OCI-LY1 (cell line): ENCODE data around the gene SECTM1.

Source experiments
- H2AFZ ChIP-seq: fragments of 200-600 bp; sonication (generic), shearing (Covaris generic); 2 replicates; pipeline ENCODE4 v1.6.0; 2014; ENCODE audit warnings: antibody characterized with exemption, mild to moderate bottlenecking, low read length
- H3F3A ChIP-seq: fragments of 200-600 bp; sonication (generic), shearing (Covaris generic); 2 replicates; pipeline ENCODE4 v1.6.0; 2014; ENCODE audit warnings: mild to moderate bottlenecking, antibody characterized with exemption, low read length, moderate library complexity; ENCODE audit not compliant: insufficient read depth
- H3K27ac ChIP-seq: fragments of 200-600 bp; sonication (generic); 2 replicates; pipeline ENCODE4 v1.5.1; 2014; ENCODE audit warnings: low read length, mixed run types, mild to moderate bottlenecking, low read depth; ENCODE audit not compliant: poor library complexity, severe bottlenecking
- H3K27me3 ChIP-seq: fragments of 200-600 bp; sonication (generic); 2 replicates; pipeline ENCODE4 v1.6.0; 2014; ENCODE audit warnings: antibody characterized with exemption, mild to moderate bottlenecking, low read length, moderate library complexity; ENCODE audit not compliant: insufficient read depth
- H3K36me3 ChIP-seq: fragments of 200-600 bp; sonication (generic); 2 replicates; pipeline ENCODE4 v1.6.1; 2014; ENCODE audit warnings: mild to moderate bottlenecking, antibody characterized with exemption, low read length, moderate library complexity, mixed read lengths; ENCODE audit not compliant: insufficient read depth
- H3K4me1 ChIP-seq: fragments of 200-600 bp; sonication (generic); 2 replicates; pipeline ENCODE4 v1.5.1; 2014; ENCODE audit warnings: mild to moderate bottlenecking, low read length, moderate library complexity; ENCODE audit not compliant: insufficient read depth, severe bottlenecking
- H3K4me2 ChIP-seq: fragments of 200-600 bp; sonication (generic), shearing (Covaris generic); 2 replicates; pipeline ENCODE4 v1.6.1; 2014; ENCODE audit warnings: low read length
- H3K4me3 ChIP-seq: fragments of 200-600 bp; sonication (generic); 2 replicates; pipeline ENCODE4 v1.5.1; 2014; ENCODE audit warnings: low read length, low read depth, mild to moderate bottlenecking, mixed read lengths; ENCODE audit not compliant: poor library complexity, severe bottlenecking
- H3K79me2 ChIP-seq: fragments of 200-600 bp; shearing (Covaris generic); 2 replicates; pipeline ENCODE4 v1.6.1; 2016; ENCODE audit warnings: mixed run types, low read length, mixed read lengths; ENCODE audit not compliant: insufficient read depth
- H3K9ac ChIP-seq: fragments of 200-600 bp; sonication (generic), shearing (Covaris generic); 2 replicates; pipeline ENCODE4 v1.6.1; 2014; ENCODE audit warnings: mild to moderate bottlenecking, low read length, mixed read lengths
- H3K9me2 ChIP-seq: fragments of 200-600 bp; sonication (generic), shearing (Covaris generic); 2 replicates; pipeline ENCODE4 v1.6.1; 2014; ENCODE audit warnings: low read depth, mild to moderate bottlenecking, low read length, mixed read lengths
- H3K9me3 ChIP-seq: fragments of 200-600 bp; shearing (Covaris generic); 2 replicates; pipeline ENCODE4 v1.6.1; 2014; ENCODE audit warnings: low read length, mixed read lengths
- H4K20me1 ChIP-seq: fragments of 200-600 bp; sonication (generic), shearing (Covaris generic); 2 replicates; pipeline ENCODE4 v1.6.0; 2016; ENCODE audit warnings: mild to moderate bottlenecking, low read length; ENCODE audit not compliant: insufficient read depth
- CTCF ChIP-seq: fragments of 200-600 bp; sonication (generic), shearing (Covaris generic); IDR thresholded peaks from 2 replicates; pipeline ENCODE4 v1.5.1; 2017; ENCODE audit warnings: mild to moderate bottlenecking, antibody characterized with exemption, low read length, moderate library complexity, mixed read lengths
- EZH2 ChIP-seq: fragments of 200-600 bp; sonication (generic), shearing (Covaris generic); IDR thresholded peaks from 2 replicates; pipeline ENCODE4 v1.8.0; 2017; ENCODE audit warnings: borderline replicate concordance, mixed run types, mild to moderate bottlenecking, antibody characterized with exemption, low read length, moderate library complexity, mixed read lengths

Gene SECTM1

GRCh38 chr17:82275326-82275725 is 58.2 kb downstream of the SECTM1 start:
- H3K4me2 ChIP-seq = no peak overlapping the region
- H3K4me1 ChIP-seq = peaks cover 55% of the 10 kb centered on the region
- H3K9ac ChIP-seq = no peak overlapping the region; the same call in 1 of the 2 replicates
- TF ChIP-seq CTCF = no peak; the same call in 1 of the 2 replicates
- TF ChIP-seq EZH2 = no peak
- H2AFZ ChIP-seq = no peak overlapping the region
- peaks cover 9% of the 10 kb centered on the region for H3K27me3 ChIP-seq
- H3K9me2 ChIP-seq = no peaks in the 10 kb centered on the region
- no peaks in the 10 kb centered on the region for H3F3A ChIP-seq
- peaks cover 23% of the 10 kb centered on the region for H3K79me2 ChIP-seq
- no peak overlapping the region for H3K27ac ChIP-seq
- H3K36me3 ChIP-seq = peaks cover 20% of the 10 kb centered on the region
- no peaks in the 10 kb centered on the region for H4K20me1 ChIP-seq
- no peaks in the 10 kb centered on the region for H3K9me3 ChIP-seq
- H3K4me3 ChIP-seq = no peak overlapping the region

GRCh38 chr17:82274134-82275020 is 59.2 kb downstream of the SECTM1 start:
- Histone ChIP-seq H3K9ac (no peak overlapping the region; the same call in 1 of the 2 replicates), H3K27me3 (peaks cover 9% of the 10 kb centered on the region), H4K20me1 (no peaks in the 10 kb centered on the region), H3K27ac (no peak overlapping the region), H3F3A (no peaks in the 10 kb centered on the region), H3K4me2 (peak overlapping the region; percentile 71), H3K4me3 (peak overlapping the region; percentile 86), H2AFZ (no peak overlapping the region), H3K36me3 (peaks cover 30% of the 10 kb centered on the region), H3K79me2 (peaks cover 32% of the 10 kb centered on the region), H3K9me2 (no peaks in the 10 kb centered on the region), H3K4me1 (peaks cover 51% of the 10 kb centered on the region), H3K9me3 (no peaks in the 10 kb centered on the region)
- TF ChIP-seq EZH2 (no peak), CTCF (no peak)

GRCh38 chr17:82273327-82274133 is 60.0 kb downstream of the SECTM1 start, which contains the start of gene CSNK1D:
TSS of gene CSNK1D (minus strand) at chr17:82273700. CDS start at chr17:82273381, 319 bp downstream.
- Histone ChIP-seq H3K27ac (peak within 1 kb of the TSS; percentile 53), H3K27me3 (peaks cover 9% of the 10 kb centered on the region), H3K9ac (peak within 1 kb of the TSS; percentile 94), H3F3A (no peaks in the 10 kb centered on the region), H3K4me3 (peak within 1 kb of the TSS; percentile 86), H3K36me3 (peaks cover 38% of the 10 kb centered on the region), H3K79me2 (peaks cover 41% of the 10 kb centered on the region), H3K4me1 (peaks cover 43% of the 10 kb centered on the region), H4K20me1 (no peaks in the 10 kb centered on the region), H3K9me2 (no peaks in the 10 kb centered on the region), H2AFZ (no peak within 1 kb of the TSS), H3K9me3 (no peaks in the 10 kb centered on the region), H3K4me2 (peak within 1 kb of the TSS; percentile 71)
- TF ChIP-seq CTCF (no peak), EZH2 (no peak)
